IMR-90 (cell line): ENCODE data around the gene CYP4F22. TPM values are rescaled to one million over a fixed set of nuclear protein-coding genes. Genes with fewer than 3 reads are reported as not detected.

ENCODE experiments used
- ATAC-seq: fragments of 200-7000 bp; cut with Tn5 transposase; 2 replicates; pipeline ENCODE4 v1.9.1; 2020; ENCODE audit warnings: low read depth, mild to moderate bottlenecking, moderate library complexity
- BruUV-seq: library from RNA; stranded (reverse); fragments of 400-500 nt; replicated peaks from 2 replicates; lab custom pipeline; 2021; lab: Mats Ljungman, UMichigan
- CTCF ChIA-PET: fragments of 300-600 bp; formaldehyde crosslinking; extraction: SDS; loops from one replicate; lab custom pipeline; 2021; ENCODE audit warnings: antibody characterized with exemption; lab: Yijun Ruan, JAX
- POLR2A ChIA-PET: fragments of 300-600 bp; sonication (Branson Sonifier 250); formaldehyde crosslinking; loops from one replicate; lab custom pipeline; 2022; ENCODE audit warnings: antibody characterized with exemption; ENCODE audit not compliant: unreplicated experiment; lab: Charles Lee
- DNase-seq: peaks from one replicate; pipeline ENCODE4 v3.0.0; 2013
- H2AFZ ChIP-seq: replicated peaks from 2 replicates; pipeline ENCODE3; 2013; ENCODE audit warnings: low read length, mild to moderate bottlenecking; ENCODE audit not compliant: poor library complexity
- H2AK5ac ChIP-seq: 2 replicates; pipeline ENCODE4 v1.6.1; 2013; ENCODE audit warnings: low read depth, low read length, inconsistent platforms
- H2AK9ac ChIP-seq: replicated peaks from 2 replicates; pipeline ENCODE3; 2013; ENCODE audit warnings: mild to moderate bottlenecking, low read depth, low read length, moderate library complexity; ENCODE audit not compliant: poor library complexity
- H2BK120ac ChIP-seq: 2 replicates; pipeline ENCODE4 v1.6.1; 2013; ENCODE audit warnings: low read depth, low read length, inconsistent platforms
- H2BK15ac ChIP-seq: 3 replicates; pipeline ENCODE4 v1.6.1; 2013; ENCODE audit warnings: low read depth, low read length, inconsistent platforms
- H2BK20ac ChIP-seq: 2 replicates; pipeline ENCODE4 v1.6.1; 2013; ENCODE audit warnings: low read depth, mild to moderate bottlenecking, inconsistent platforms, low read length, moderate library complexity
- H2BK5ac ChIP-seq: 2 replicates; pipeline ENCODE4 v1.6.1; 2013; ENCODE audit warnings: mild to moderate bottlenecking, low read depth, low read length, inconsistent platforms; ENCODE audit not compliant: poor library complexity, severe bottlenecking
- H3K14ac ChIP-seq: replicated peaks from 2 replicates; pipeline ENCODE4 v1.6.1; 2013; ENCODE audit warnings: low read depth, low read length, inconsistent platforms
- H3K18ac ChIP-seq: 2 replicates; pipeline ENCODE4 v1.6.1; 2013; ENCODE audit warnings: low read depth, low read length, control low read depth
- H3K23ac ChIP-seq: 2 replicates; pipeline ENCODE4 v1.6.1; 2013; ENCODE audit warnings: low read depth, low read length, inconsistent platforms
- H3K27ac ChIP-seq: 2 replicates; pipeline ENCODE4 v1.5.1; 2013; ENCODE audit warnings: mild to moderate bottlenecking, control low read depth, low read length; ENCODE audit not compliant: insufficient read depth
- H3K27me3 ChIP-seq: 2 replicates; pipeline ENCODE4 v1.6.1; 2013; ENCODE audit warnings: low read length; ENCODE audit not compliant: control insufficient read depth, insufficient read depth
- H3K36me3 ChIP-seq: 2 replicates; pipeline ENCODE4 v1.6.1; 2013; ENCODE audit warnings: low read length, mixed read lengths; ENCODE audit not compliant: control insufficient read depth, insufficient read depth
- H3K4ac ChIP-seq: 2 replicates; pipeline ENCODE4 v1.6.1; 2013; ENCODE audit warnings: low read depth, low read length, inconsistent platforms
- H3K4me1 ChIP-seq: 2 replicates; pipeline ENCODE4 v1.6.1; 2013; ENCODE audit warnings: low read length, mixed read lengths; ENCODE audit not compliant: control insufficient read depth, insufficient read depth
- H3K4me2 ChIP-seq: 2 replicates; pipeline ENCODE4 v1.6.1; 2013; ENCODE audit warnings: low read depth, mild to moderate bottlenecking, control low read depth, low read length, moderate library complexity
- H3K4me3 ChIP-seq: 2 replicates; pipeline ENCODE4 v1.5.1; 2013; ENCODE audit warnings: low read depth, mild to moderate bottlenecking, control low read depth, low read length, moderate library complexity; ENCODE audit not compliant: insufficient read depth
- H3K56ac ChIP-seq: 2 replicates; pipeline ENCODE4 v1.6.1; 2013; ENCODE audit warnings: low read length, inconsistent platforms; ENCODE audit not compliant: insufficient read depth; ENCODE audit errors: extremely low read depth
- H3K79me1 ChIP-seq, 2 experiments: 2 replicates each; pipeline ENCODE4 v1.6.1; 2013; ENCODE audit warnings: low read length in 2 of 2, inconsistent platforms in 1 of 2, low read depth in 1 of 2
- H3K9ac ChIP-seq: 2 replicates; pipeline ENCODE4 v1.6.1; 2013; ENCODE audit warnings: low read depth, low read length, control low read depth
- H3K9me1 ChIP-seq: 2 replicates; pipeline ENCODE4 v1.6.1; 2013; ENCODE audit warnings: low read length, inconsistent platforms; ENCODE audit not compliant: insufficient read depth
- H3K9me3 ChIP-seq: 2 replicates; pipeline ENCODE4 v1.6.1; 2013; ENCODE audit warnings: low read length; ENCODE audit not compliant: control insufficient read depth, insufficient read depth
- H4K20me1 ChIP-seq: 2 replicates; pipeline ENCODE4 v1.6.1; 2013; ENCODE audit warnings: low read length, inconsistent platforms; ENCODE audit not compliant: insufficient read depth
- H4K5ac ChIP-seq: 2 replicates; pipeline ENCODE4 v1.6.1; 2013; ENCODE audit warnings: mild to moderate bottlenecking, low read depth, low read length, control low read depth
- H4K8ac ChIP-seq, 2 experiments: 2 replicates each; pipeline ENCODE4 v1.6.1; 2013; ENCODE audit warnings: low read depth in 2 of 2, low read length in 2 of 2, control low read depth in 1 of 2, inconsistent platforms in 1 of 2
- H4K91ac ChIP-seq: 2 replicates; pipeline ENCODE4 v1.6.1; 2013; ENCODE audit warnings: low read depth, low read length, inconsistent platforms; ENCODE audit not compliant: insufficient read depth
- CHD1 ChIP-seq: IDR thresholded peaks from 2 replicates; pipeline ENCODE4 v1.6.1; 2012; ENCODE audit warnings: low read depth, low read length, improper control_type of control experiment
- POLR2A ChIP-seq: IDR thresholded peaks from 2 replicates; pipeline ENCODE4 v1.6.1; 2012; ENCODE audit warnings: mild to moderate bottlenecking, low read depth, low read length
- SMC3 ChIP-seq: fragments of 150-350 bp; IDR thresholded peaks from 2 replicates; pipeline ENCODE4 v1.6.1; 2016; ENCODE audit warnings: low read depth, mild to moderate bottlenecking, antibody characterized with exemption, low read length, moderate library complexity
- WGBS, 2 experiments: methylation state at CpG; one replicate each; pipeline versions ENCODE4 v1.1.5 to v1.1.7; 2013; ENCODE audit warnings: missing lambda C conversion rate in 2 of 2; ENCODE audit not compliant: insufficient read length in 1 of 2; ENCODE audit errors: extremely low coverage in 2 of 2; 5-methylcytosine and 5-hydroxymethylcytosine counted together
- dilution Hi-C: fragments of 300-500 bp; cut with HindIII; formaldehyde crosslinking; loops from one replicate; pipeline ENCODE4 v1.14.3; 2018; ENCODE audit warnings: low sequenced_read_pairs; ENCODE audit not compliant: unreplicated experiment
- in situ Hi-C: fragments of 300-500 bp; cut with MboI; formaldehyde crosslinking; loops from 3 replicates; pipeline ENCODE4 v1.14.3; 2019; ENCODE audit warnings: low sequenced_read_pairs, inconsistent platforms, mixed read lengths
- intact Hi-C: fragments of 100-400 bp; cut with micrococcal nuclease; formaldehyde crosslinking; loops from 2 replicates; pipeline ENCODE4 v1.10.0; 2022
- polyA plus RNA-seq, 3 experiments: library from polyadenylated mRNA; depleted of rRNA; stranded (reverse); fragments of >200 nt; gene quantifications; 2 replicates each; pipeline ENCODE4 v1.2.3, GENCODE V29; 2012; ENCODE audit warnings: low replicate concordance in 1 of 3
- total RNA-seq: library from RNA; depleted of rRNA; stranded (reverse); fragments of >200 nt; gene quantifications from 2 replicates; pipeline ENCODE4 v1.2.3, GENCODE V29; 2012

CYP4F22 gene
- total and polyA plus RNA-seq, 2 of the 4 experiments (the other 2 are of a cell fraction), result not detected

GRCh38 chr19:15476325-15476724 is 32.0 kb upstream of the CYP4F22 start:
- H2AFZ ChIP-seq, result no peak overlapping the region
- H3K23ac ChIP-seq, result no peak overlapping the region
- no peaks in the 10 kb centered on the region for H3K4me1 ChIP-seq
- H3K4ac ChIP-seq, result no peak overlapping the region
- no peak overlapping the region for H2BK20ac ChIP-seq
- no peak overlapping the region for H4K5ac ChIP-seq
- 49% methylated on average over 2 of the region's 5 CpGs; no CpG with 5 or more reads in 1 of the 2 experiments for WGBS, 2 experiments
- in situ Hi-C loops, result no loop called here
- H2BK120ac ChIP-seq, result no peak overlapping the region
- no peak overlapping the region for H3K18ac ChIP-seq
- no peak overlapping the region for H2BK15ac ChIP-seq
- no peak overlapping the region for H3K56ac ChIP-seq
- intact Hi-C loops, result no loop called here
- H4K8ac ChIP-seq, result no peak overlapping the region
- dilution Hi-C loops, result no loop called here
- no peaks in the 10 kb centered on the region for H4K20me1 ChIP-seq
- ChIA-PET CTCF (no interaction called here), POLR2A (no interaction called here)
- no peak overlapping the region for H3K9ac ChIP-seq
- H3K27me3 ChIP-seq, result no peaks in the 10 kb centered on the region
- H3K36me3 ChIP-seq, result no peaks in the 10 kb centered on the region
- BruUV-seq, result no TSS peak
- TF ChIP-seq SMC3 (no peak), CHD1 (no peak), POLR2A (no peak)
- no peak overlapping the region for H2BK5ac ChIP-seq
- H3K9me1 ChIP-seq, result no peaks in the 10 kb centered on the region
- no peak overlapping the region for H3K14ac ChIP-seq
- H3K4me3 ChIP-seq, result no peak overlapping the region
- no peak overlapping the region for H3K27ac ChIP-seq
- no peak overlapping the region for H2AK9ac ChIP-seq
- no peak for DNase-seq
- no peak overlapping the region for H3K4me2 ChIP-seq
- H3K9me3 ChIP-seq, result no peaks in the 10 kb centered on the region
- no peaks in the 10 kb centered on the region for H3K79me1 ChIP-seq
- no peak overlapping the region for H2AK5ac ChIP-seq
- no peak for ATAC-seq
- H4K91ac ChIP-seq, result no peak overlapping the region
